ENCODE results near the gene OAF. TPM values are rescaled to one million over a fixed set of nuclear protein-coding genes. Genes with fewer than 3 reads are reported as not detected.

OAF gene
- total and polyA plus RNA-seq, 2 experiments from 2014 or later = 1.1 to 3.0 TPM

- TF ChIP-seq ZNF462 (CRISPR knock-in tag; IDR thresholded peaks at IDR 0.05) = no peak
- TF ChIP-seq ETS1 (IDR thresholded peaks at IDR 0.05) = no peak
- no peak for TF ChIP-seq POLR2AphosphoS5 (IDR thresholded peaks at IDR 0.05; ENCODE audit: low read depth)
- TF ChIP-seq EZH2phosphoT487 (IDR thresholded peaks at IDR 0.05; ENCODE audit: unreplicated experiment) = no peak
Observed at GRCh38 chr11:120183701-120184141, 27.1 kb upstream of the OAF start (continued).

GRCh38 chr11:120184371-120184945, 26.4 kb upstream of the OAF start:
- H2AFZ ChIP-seq = no peak overlapping the region
- H3K4me2 ChIP-seq = no peak overlapping the region
- H3K27me3 ChIP-seq (ENCODE audit: insufficient read depth) = peaks cover 10% of the 10 kb centered on the region; the same call in 1 of the 2 replicates
- ATAC-seq (no peak), DNase-seq (ENCODE audit: low spot score) (no peak)
- no peak overlapping the region; the same call in 1 of the 2 replicates for H3K27ac Mint-ChIP-seq
- no peaks in the 10 kb centered on the region for H4K20me1 ChIP-seq (replicated peaks; ENCODE audit: insufficient read depth)
- H3K27me3 Mint-ChIP-seq (ENCODE audit: insufficient read depth, low read depth, poor library complexity) = peaks cover 49% of the 10 kb centered on the region
- no peaks in the 10 kb centered on the region for H3K79me2 ChIP-seq (replicated peaks; ENCODE audit: insufficient read depth)
- H3K27ac ChIP-seq (ENCODE audit: low read depth) = no peak overlapping the region
- no peaks in the 10 kb centered on the region for H3K36me3 ChIP-seq (ENCODE audit: insufficient read depth)
- no peaks in the 10 kb centered on the region for H3F3A ChIP-seq (replicated peaks; ENCODE audit: low read depth)
- H3K4me1 ChIP-seq (ENCODE audit: insufficient read depth) = no peaks in the 10 kb centered on the region; the same call in 1 of the 2 replicates
- no peak overlapping the region for H3K4me3 ChIP-seq
- no peak overlapping the region for H3K4me3 Mint-ChIP-seq
- TF ChIP-seq ZNF331 (CRISPR knock-in tag; IDR thresholded peaks at IDR 0.05; ENCODE audit: low read depth) = no peak
- TF ChIP-seq REST (IDR thresholded peaks at IDR 0.05; ENCODE audit: unreplicated experiment) = no peak
- no peak for TF ChIP-seq JUNB (IDR thresholded peaks at IDR 0.05; ENCODE audit: unreplicated experiment)
- no peak for TF ChIP-seq STAT1 (IDR thresholded peaks at IDR 0.05; ENCODE audit: unreplicated experiment)
- TF ChIP-seq CREB1 (CRISPR knock-in tag; IDR thresholded peaks at IDR 0.05; ENCODE audit: low read depth) = no peak
- TF ChIP-seq CTCF (conservative IDR thresholded peaks at IDR 0.05; ENCODE audit: low read depth in 2 of 2) = no peak
- TF ChIP-seq ETS1 (IDR thresholded peaks at IDR 0.05) = no peak
- peaks cover 38% of the 10 kb centered on the region for H3K4me1 Mint-ChIP-seq
- H3K9me3 Mint-ChIP-seq = peaks cover 4% of the 10 kb centered on the region; the same call in 1 of the 3 replicates
- H3K36me3 Mint-ChIP-seq (ENCODE audit: low read depth) = no peaks in the 10 kb centered on the region
- no peaks in the 10 kb centered on the region for H3K9me2 ChIP-seq (ENCODE audit: insufficient read depth)

Measured in GM23338 (cell line).